ENCODE data around the gene LACTB. TPM values are rescaled to one million over a fixed set of nuclear protein-coding genes. Genes with fewer than 3 reads are reported as not detected.

LACTB gene
- total and polyA plus RNA-seq, 8 donors = 4.8 to 11.2 (median 6.6) TPM

- H3K9me3 ChIP-seq = no peaks in the 10 kb centered on the region
- FAIRE-seq = no peak
- H3K27me3 ChIP-seq = no peaks in the 10 kb centered on the region
- no peaks in the 10 kb centered on the region for H3K4me1 ChIP-seq
- ATAC-seq = no peak
- H3K27ac ChIP-seq = no peak overlapping the region
- no peaks in the 10 kb centered on the region for H3K36me3 ChIP-seq
- WGBS, 2 donors = 87 to 89% methylated on average over 3 of the region's 3 CpGs
- DNase-seq = no peak
- intact Hi-C loops (cut with DNase I) = no loop called here
- TF ChIP-seq CTCF (IDR thresholded peaks at IDR 0.05) = no peak
- H3K4me3 ChIP-seq = no peak overlapping the region
Measured at GRCh38 chr15:63172851-63173451, 51.3 kb downstream of the LACTB start.

GRCh38 chr15:63176302-63176701, 54.6 kb downstream of the LACTB start:
- Histone ChIP-seq H3K9me3 (no peaks in the 10 kb centered on the region), H3K27ac (no peak overlapping the region), H3K4me1 (no peaks in the 10 kb centered on the region), H3K27me3 (no peaks in the 10 kb centered on the region), H3K36me3 (no peaks in the 10 kb centered on the region), H3K4me3 (no peak overlapping the region)
- TF ChIP-seq CTCF (IDR thresholded peaks at IDR 0.05) = no peak
- DNase-seq (no peak), ATAC-seq (no peak), FAIRE-seq (no peak)
- intact Hi-C loops (cut with DNase I) = no loop called here
- WGBS, 2 donors = 86 to 94% methylated on average over 3 of the region's 3 CpGs

GRCh38 chr15:63178034-63178433, 56.4 kb downstream of the LACTB start:
- H3K27ac ChIP-seq = no peak overlapping the region
- no peak for TF ChIP-seq CTCF (IDR thresholded peaks at IDR 0.05)
- peak in 2 of 4 donors; percentile 57 for ATAC-seq
- no peaks in the 10 kb centered on the region for H3K9me3 ChIP-seq
- no peaks in the 10 kb centered on the region for H3K27me3 ChIP-seq
- H3K36me3 ChIP-seq = no peaks in the 10 kb centered on the region
- intact Hi-C loops (cut with DNase I) = no loop called here
- WGBS, 2 donors = 32 to 38% methylated on average over 5 of the region's 5 CpGs
- no peaks in the 10 kb centered on the region for H3K4me1 ChIP-seq
- FAIRE-seq = no peak
- H3K4me3 ChIP-seq = no peak overlapping the region
- no peak for DNase-seq

GRCh38 chr15:63180746-63181145, 59.1 kb downstream of the LACTB start:
- no peaks in the 10 kb centered on the region for H3K36me3 ChIP-seq
- H3K9me3 ChIP-seq = no peaks in the 10 kb centered on the region
- no peaks in the 10 kb centered on the region for H3K4me1 ChIP-seq
- FAIRE-seq (no peak), DNase-seq (no peak), ATAC-seq (no peak)
- H3K27me3 ChIP-seq = no peaks in the 10 kb centered on the region
- H3K27ac ChIP-seq = no peak overlapping the region
- TF ChIP-seq CTCF (IDR thresholded peaks at IDR 0.05) = no peak
- H3K4me3 ChIP-seq = no peak overlapping the region
- 91 to 96% methylated on average over 2 of the region's 2 CpGs for WGBS, 2 donors
- intact Hi-C loops (cut with DNase I) = no loop called here

GRCh38 chr15:63181648-63182047, 60.0 kb downstream of the LACTB start:
- intact Hi-C loops (cut with DNase I) = no loop called here
- H3K9me3 ChIP-seq = no peaks in the 10 kb centered on the region
- no peak overlapping the region for H3K27ac ChIP-seq
- H3K4me3 ChIP-seq = no peak overlapping the region
- H3K4me1 ChIP-seq = no peaks in the 10 kb centered on the region
- WGBS, 2 donors = 89 to 92% methylated on average over 2 of the region's 2 CpGs
- no peak for TF ChIP-seq CTCF (IDR thresholded peaks at IDR 0.05)
- H3K36me3 ChIP-seq = no peaks in the 10 kb centered on the region
- ATAC-seq = no peak
- H3K27me3 ChIP-seq = no peaks in the 10 kb centered on the region
- no peak for DNase-seq
- FAIRE-seq = no peak

All from pancreas (tissue), 10 donors.